NAMALWA (cell line): ENCODE data around the gene CADM2.
"Not testable (repeated sequence)": the region's sequence is repeated elsewhere in the genome, so short reads cannot be mapped to it uniquely, and the experiment has no call there.

Experiments used
- DNase-seq: peaks from one replicate; pipeline ENCODE4 v3.0.0-alpha.2; 2015; ENCODE audit warnings: low spot score

Gene CADM2

GRCh38 chr3:85077018-85077417 lies 118.2 kb downstream of the CADM2 start:
- no peak for DNase-seq

DNA sequence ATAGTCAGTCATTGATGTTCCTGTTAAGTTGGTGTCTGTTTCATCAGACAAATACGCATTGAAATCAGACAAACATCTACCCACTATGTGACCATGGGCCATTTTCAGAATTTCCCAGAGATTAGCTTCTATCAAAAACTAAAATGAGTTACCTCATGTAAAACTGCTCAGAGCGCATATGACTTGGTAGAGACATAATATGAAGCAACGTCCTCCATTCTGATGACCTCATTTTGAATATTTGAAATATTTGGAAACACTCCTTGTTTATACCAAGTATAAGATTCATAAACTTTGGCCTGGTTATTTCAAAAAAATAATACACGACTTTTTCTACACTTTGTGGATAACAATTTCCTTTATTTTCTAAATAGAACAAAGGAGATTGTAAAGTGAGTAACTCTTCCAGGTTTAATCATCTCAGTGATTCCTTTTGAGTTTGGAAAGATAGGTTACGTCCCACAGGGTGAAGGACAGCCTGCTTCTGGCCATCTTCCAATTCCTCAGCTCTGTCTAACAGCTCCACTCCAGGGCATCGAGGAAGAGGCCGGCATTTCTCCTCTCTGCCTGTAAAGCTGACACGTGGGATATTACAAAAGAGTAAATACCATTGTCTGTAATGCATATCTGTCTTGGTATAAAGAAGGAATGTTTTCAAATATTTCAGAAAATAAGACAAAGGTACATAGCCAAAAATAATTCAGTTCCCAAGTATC lies 122.6 kb downstream of the CADM2 start:
- no peak for DNase-seq

GRCh38 chr3:85090495-85090894 lies 131.7 kb downstream of the CADM2 start:
- no peak for DNase-seq

DNA sequence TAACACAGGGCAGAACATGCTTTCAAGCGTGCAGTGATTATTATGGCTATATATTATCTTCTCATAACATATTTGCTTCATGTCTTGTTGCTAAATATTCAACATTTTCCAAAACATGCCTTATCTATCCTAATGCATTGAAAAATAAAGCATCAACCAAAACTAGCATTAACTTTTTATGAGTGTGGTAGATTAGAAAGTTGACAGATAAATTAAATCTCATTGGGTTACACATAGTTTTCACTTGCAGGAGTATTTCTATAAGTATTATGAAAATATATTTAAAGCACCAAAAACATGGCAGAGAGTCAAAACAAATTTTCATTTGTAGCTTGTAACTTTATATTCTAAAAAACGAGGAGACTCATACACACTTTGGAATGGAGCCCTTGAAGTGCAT lies 141.5 kb downstream of the CADM2 start:
- no peak for DNase-seq

DNA sequence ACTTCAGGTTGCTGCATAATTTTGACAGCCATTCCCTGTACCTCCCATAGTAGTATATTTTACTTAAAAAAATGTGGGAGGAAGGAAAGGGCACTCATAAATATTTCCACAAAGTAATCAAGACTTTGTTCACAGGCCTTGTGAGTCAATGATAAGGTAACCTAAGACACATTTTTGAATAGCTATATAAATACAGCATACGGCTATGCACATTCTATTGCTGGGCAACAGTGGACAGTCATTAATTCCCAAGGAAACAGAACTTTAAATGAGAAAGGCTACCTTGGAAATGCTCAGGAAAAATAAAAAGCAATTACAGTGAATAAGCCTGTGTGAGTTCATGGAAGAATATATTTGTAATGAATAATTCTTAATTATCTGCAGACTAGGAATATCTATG lies 144.0 kb downstream of the CADM2 start:
- no peak for DNase-seq

- no peak for DNase-seq
Observed at GRCh38 chr3:85110393-85110792, 151.6 kb downstream of the CADM2 start.

DNA sequence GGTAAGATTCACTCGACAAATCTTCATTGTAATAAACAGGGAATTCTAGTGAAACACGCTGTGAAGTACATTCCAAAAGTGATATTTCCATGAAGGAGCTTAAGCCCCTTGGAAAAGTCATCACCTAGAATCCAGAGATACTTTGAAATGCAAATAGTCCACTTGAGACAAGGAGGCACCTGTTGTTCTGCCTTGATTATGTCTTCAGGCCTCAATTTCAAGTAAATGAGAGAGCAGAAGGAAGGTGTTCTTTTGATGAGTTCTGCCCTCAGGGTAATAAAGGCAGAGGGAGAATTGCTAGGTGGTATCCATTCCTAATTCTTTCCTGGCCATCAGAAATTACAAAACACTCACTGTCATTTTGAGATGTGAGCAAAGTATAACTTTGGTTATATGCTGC lies 162.1 kb downstream of the CADM2 start:
- DNase-seq = no peak

DNA sequence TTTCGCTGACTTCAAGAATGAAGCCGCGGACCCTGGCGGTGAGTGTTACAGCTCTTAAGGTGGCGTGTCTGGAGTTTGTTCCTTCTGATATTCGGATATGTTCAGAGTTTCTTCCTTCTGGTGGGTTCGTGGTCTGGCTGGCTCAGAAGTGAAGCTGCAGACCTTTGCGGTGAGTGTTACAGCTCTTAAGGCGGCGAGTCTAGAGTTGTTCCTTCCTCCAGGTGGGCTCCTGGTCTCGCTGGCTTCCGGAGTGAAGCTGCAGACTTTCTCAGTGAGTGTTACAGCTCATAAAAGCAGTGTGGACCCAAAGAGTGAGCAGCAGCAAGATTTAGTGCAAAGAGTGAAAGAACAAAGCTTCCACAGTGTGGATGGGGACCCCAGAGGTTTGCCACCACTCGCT lies 174.1 kb downstream of the CADM2 start:
- not testable (repeated sequence) for DNase-seq

- DNase-seq = not testable (repeated sequence)
Observed at GRCh38 chr3:85133691-85134420, 175.1 kb downstream of the CADM2 start.

GRCh38 chr3:85142626-85143025 lies 183.8 kb downstream of the CADM2 start:
- DNase-seq = no peak

- DNase-seq = no peak
Observed at GRCh38 chr3:85148036-85148435, 189.2 kb downstream of the CADM2 start.

- no peak for DNase-seq
Observed at GRCh38 chr3:85151555-85151954, 192.8 kb downstream of the CADM2 start.

- DNase-seq = not testable (repeated sequence)
Observed at GRCh38 chr3:85153279-85153678, 194.5 kb downstream of the CADM2 start.

DNA sequence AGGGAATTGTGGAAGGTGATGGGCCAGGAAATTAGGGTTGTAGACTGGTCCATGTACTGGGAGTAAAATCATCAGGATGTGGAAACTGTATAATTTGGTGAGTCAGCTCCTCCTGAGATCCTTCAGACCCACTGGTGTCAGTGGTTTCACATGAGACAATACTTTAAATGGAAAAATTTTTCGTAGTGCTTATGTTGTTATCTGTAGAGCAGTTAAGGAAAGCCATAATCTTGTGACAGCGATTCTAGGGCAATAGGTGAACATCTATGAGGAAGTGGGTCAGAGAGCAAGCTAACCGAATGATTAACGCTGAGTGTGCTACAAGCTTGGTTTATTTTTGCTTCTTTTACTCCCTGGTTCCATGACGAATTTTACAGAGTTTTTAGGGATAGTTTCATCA lies 200.6 kb downstream of the CADM2 start:
- DNase-seq = no peak

GRCh38 chr3:85161544-85161943 lies 202.8 kb downstream of the CADM2 start:
- DNase-seq = no peak

GRCh38 chr3:85162905-85163304 lies 204.1 kb downstream of the CADM2 start:
- DNase-seq = no peak

- no peak for DNase-seq
Observed at GRCh38 chr3:85164436-85164835, 205.6 kb downstream of the CADM2 start.

- no peak for DNase-seq
Observed at GRCh38 chr3:85167576-85167975, 208.8 kb downstream of the CADM2 start.

DNA sequence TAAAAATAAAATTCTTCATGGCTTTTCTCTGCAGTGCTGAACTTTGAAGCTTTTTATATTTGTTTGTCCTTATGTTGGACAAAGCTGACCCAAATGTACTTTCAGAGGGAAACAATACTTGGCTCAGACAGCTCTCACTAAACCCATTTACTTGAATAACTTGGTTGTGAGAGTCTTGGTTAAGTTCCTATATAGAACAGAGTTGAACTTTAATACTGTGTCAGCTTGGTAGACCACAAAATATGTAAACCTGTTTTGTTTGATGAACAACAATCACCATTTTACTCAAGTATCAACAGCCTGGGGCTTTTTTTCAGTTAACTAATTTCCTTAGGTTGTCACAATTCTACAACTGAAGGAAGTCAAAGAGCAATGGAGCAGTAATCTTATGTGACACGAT lies 211.9 kb downstream of the CADM2 start:
- no peak for DNase-seq

- DNase-seq = no peak
Observed at GRCh38 chr3:85171976-85172375, 213.2 kb downstream of the CADM2 start.

DNA sequence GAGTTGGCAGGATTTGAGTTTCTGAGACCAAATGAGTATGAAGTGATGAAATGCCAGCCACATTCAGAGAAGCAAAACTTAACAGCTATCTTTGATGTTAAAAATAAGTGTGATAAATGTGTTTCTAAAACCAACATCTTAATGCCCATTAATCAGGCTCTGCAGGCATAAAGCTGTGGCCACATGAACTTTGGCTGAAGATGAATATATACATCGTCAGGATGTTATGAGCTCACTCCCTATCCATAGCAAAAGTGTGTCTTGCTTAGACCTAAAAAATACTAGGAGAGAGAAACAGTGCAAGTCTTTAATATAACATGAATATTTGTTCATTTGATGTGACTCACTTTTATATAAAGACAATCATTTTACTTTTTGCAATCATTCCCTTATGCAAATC lies 218.0 kb downstream of the CADM2 start:
- no peak for DNase-seq

GRCh38 chr3:85182975-85183752 lies 224.4 kb downstream of the CADM2 start:
- no peak for DNase-seq

DNA sequence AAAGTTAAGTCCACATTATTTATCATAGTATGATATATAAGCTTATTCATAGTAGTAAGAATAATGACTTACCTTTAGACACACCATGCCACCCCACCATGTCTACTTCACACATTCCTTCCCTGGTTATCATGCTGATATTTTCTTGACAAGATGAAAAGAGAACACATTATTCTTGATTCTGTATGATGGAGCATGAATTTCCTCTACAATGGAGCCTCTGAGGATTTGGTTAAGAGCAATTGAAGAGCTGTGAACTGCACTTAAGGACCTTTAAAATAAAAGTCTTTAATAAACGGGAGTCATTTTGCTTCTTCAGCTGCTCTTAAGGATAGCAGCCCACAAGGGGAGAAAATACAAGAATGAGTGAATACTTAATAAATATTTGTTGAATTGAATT lies 226.7 kb downstream of the CADM2 start:
- no peak for DNase-seq
